NCI-H69 (cell line): Measurements from ENCODE around the gene MAGI2.

Experiments
- DNase-seq: peaks from one replicate; lab custom pipeline; 2025; lab: John Stamatoyannopoulos, UW

Gene MAGI2

GRCh38 chr7:78090616-78091015 lies 1362.9 kb downstream of the MAGI2 start:
- DNase-seq = peak; percentile 69

- no peak for DNase-seq
These were observed 1369.9 kb downstream of the MAGI2 start for GRCh38 chr7:78083476-78084120.

- DNase-seq = no peak
These were observed 1370.9 kb downstream of the MAGI2 start for GRCh38 chr7:78082556-78082955.

- peak; percentile 35 for DNase-seq
These were observed 1371.6 kb downstream of the MAGI2 start for GRCh38 chr7:78081888-78082287.

- DNase-seq = no peak
These were observed 1372.1 kb downstream of the MAGI2 start for GRCh38 chr7:78081344-78081743.

GRCh38 chr7:78080811-78081210 lies 1372.7 kb downstream of the MAGI2 start:
- no peak for DNase-seq

GRCh38 chr7:78080241-78080640 lies 1373.2 kb downstream of the MAGI2 start:
- no peak for DNase-seq

GRCh38 chr7:78074713-78075112 lies 1378.8 kb downstream of the MAGI2 start:
- DNase-seq = peak; percentile 91

- DNase-seq = peak; percentile 86
These were observed 1379.7 kb downstream of the MAGI2 start for GRCh38 chr7:78073609-78074382.

- no peak for DNase-seq
These were observed 1381.3 kb downstream of the MAGI2 start for GRCh38 chr7:78072201-78072590.

- no peak for DNase-seq
These were observed 1381.8 kb downstream of the MAGI2 start for GRCh38 chr7:78071491-78072200.

- no peak for DNase-seq
These were observed 1386.9 kb downstream of the MAGI2 start for GRCh38 chr7:78066599-78066998.

- no peak for DNase-seq
These were observed 1389.7 kb downstream of the MAGI2 start for GRCh38 chr7:78063758-78064157.

GRCh38 chr7:78062214-78062613 lies 1391.3 kb downstream of the MAGI2 start:
- peak; percentile 42 for DNase-seq

- peak; percentile 41 for DNase-seq
These were observed 1395.9 kb downstream of the MAGI2 start for GRCh38 chr7:78057571-78057970.

- DNase-seq = peak; percentile 51
These were observed 1397.9 kb downstream of the MAGI2 start for GRCh38 chr7:78055599-78055998.

- DNase-seq = peak; percentile 83
These were observed 1398.4 kb downstream of the MAGI2 start for GRCh38 chr7:78055001-78055573.

- peak; percentile 89 for DNase-seq
These were observed 1401.4 kb downstream of the MAGI2 start for GRCh38 chr7:78052112-78052511.

- no peak for DNase-seq
These were observed 1405.7 kb downstream of the MAGI2 start for GRCh38 chr7:78047800-78048199.

GRCh38 chr7:78043159-78043558 lies 1410.3 kb downstream of the MAGI2 start:
- DNase-seq = no peak

- no peak for DNase-seq
These were observed 1412.0 kb downstream of the MAGI2 start for GRCh38 chr7:78041423-78041822.
